Measurements from ENCODE around the gene CTDSPL.

The CTDSPL gene

GRCh38 chr3:37954881-37955280, 93.2 kb downstream of the CTDSPL start:
- Histone ChIP-seq H3K23ac (ENCODE audit: low read depth, low read length, poor library complexity) (peak overlapping the region; percentile 71), H2AK5ac (ENCODE audit: low read depth, low read length) (no peak overlapping the region), H2BK120ac (ENCODE audit: low read depth, low read length) (no peak overlapping the region), H3K27ac (replicated peaks; ENCODE audit: low read length) (no peak overlapping the region), H3K18ac (ENCODE audit: low read length) (no peak overlapping the region), H3K27me3 (ENCODE audit: control insufficient read depth in 3 of 3, insufficient read depth in 3 of 3, low read depth in 1 of 3, low read length in 3 of 3) (no peaks in the 10 kb centered on the region), H3K79me1 (ENCODE audit: low read depth, low read length) (peaks cover 4% of the 10 kb centered on the region), H3K9me3 (replicated peaks in 1 of 2; ENCODE audit: control insufficient read depth in 2 of 2, insufficient read depth in 1 of 2, low read depth in 1 of 2, low read length in 2 of 2) (peaks cover 0 to 7% of the 10 kb centered on the region in 2 donors), H4K91ac (ENCODE audit: low read depth, low read length, poor library complexity) (no peak overlapping the region), H3K4me3 (ENCODE audit: low read length in 2 of 2) (no peak overlapping the region), H3K36me3 (replicated peaks in 1 of 2; ENCODE audit: control insufficient read depth in 2 of 2, insufficient read depth in 2 of 2, low read length in 2 of 2) (peaks cover 4 to 18% of the 10 kb centered on the region in 2 donors), H2AFZ (ENCODE audit: low read length) (no peak overlapping the region), H3K9ac (ENCODE audit: low read depth, low read length, poor library complexity) (no peak overlapping the region), H2BK5ac (ENCODE audit: low read length) (no peak overlapping the region), H2BK15ac (ENCODE audit: low read length) (no peak overlapping the region), H4K8ac (ENCODE audit: low read depth, low read length) (no peak overlapping the region), H3K4me2 (ENCODE audit: insufficient read depth, low read length, poor library complexity, severe bottlenecking) (no peak overlapping the region), H2BK12ac (ENCODE audit: low read length) (no peak overlapping the region), H3K4ac (ENCODE audit: low read length) (no peak overlapping the region), H3K4me1 (ENCODE audit: control insufficient read depth in 2 of 2, insufficient read depth in 1 of 2, low read depth in 1 of 2, low read length in 2 of 2) (peaks cover 4 to 7% of the 10 kb centered on the region in 2 donors), H3K14ac (ENCODE audit: low read length) (no peak overlapping the region)
- WGBS, 2 donors (ENCODE audit: extremely low coverage in 2 of 2, insufficient read length in 2 of 2, insufficient replicate concordance in 1 of 2): no CpG with 5 or more reads among the region's 6 CpGs
- no peak for DNase-seq (ENCODE audit: low spot score)

- peaks cover 4 to 18% of the 10 kb centered on the region in 2 donors for H3K36me3 ChIP-seq (replicated peaks in 1 of 2; ENCODE audit: control insufficient read depth in 2 of 2, insufficient read depth in 2 of 2, low read length in 2 of 2)
- H3K18ac ChIP-seq (ENCODE audit: low read length): no peak overlapping the region
- no peak overlapping the region for H4K91ac ChIP-seq (ENCODE audit: low read depth, low read length, poor library complexity)
- no peaks in the 10 kb centered on the region for H3K27me3 ChIP-seq (ENCODE audit: control insufficient read depth in 3 of 3, insufficient read depth in 3 of 3, low read depth in 1 of 3, low read length in 3 of 3)
- H2AFZ ChIP-seq (ENCODE audit: low read length): no peak overlapping the region
- H2BK120ac ChIP-seq (ENCODE audit: low read depth, low read length): no peak overlapping the region
- no peak overlapping the region for H3K27ac ChIP-seq (replicated peaks; ENCODE audit: low read length)
- no peak for DNase-seq (ENCODE audit: low spot score)
- no peak overlapping the region for H4K8ac ChIP-seq (ENCODE audit: low read depth, low read length)
- H3K23ac ChIP-seq (ENCODE audit: low read depth, low read length, poor library complexity): no peak overlapping the region
- no peak overlapping the region for H2BK5ac ChIP-seq (ENCODE audit: low read length)
- no CpG with 5 or more reads among the region's 3 CpGs for WGBS, 2 donors (ENCODE audit: extremely low coverage in 2 of 2, insufficient read length in 2 of 2, insufficient replicate concordance in 1 of 2)
- H3K4me1 ChIP-seq (ENCODE audit: control insufficient read depth in 2 of 2, insufficient read depth in 1 of 2, low read depth in 1 of 2, low read length in 2 of 2): peaks cover 4 to 7% of the 10 kb centered on the region in 2 donors
- H2BK12ac ChIP-seq (ENCODE audit: low read length): no peak overlapping the region
- H3K9ac ChIP-seq (ENCODE audit: low read depth, low read length, poor library complexity): no peak overlapping the region
- H3K4me2 ChIP-seq (ENCODE audit: insufficient read depth, low read length, poor library complexity, severe bottlenecking): no peak overlapping the region
- H3K79me1 ChIP-seq (ENCODE audit: low read depth, low read length): peaks cover 4% of the 10 kb centered on the region
- no peak overlapping the region for H3K14ac ChIP-seq (ENCODE audit: low read length)
- H3K4me3 ChIP-seq (ENCODE audit: low read length in 2 of 2): no peak overlapping the region
- H3K4ac ChIP-seq (ENCODE audit: low read length): no peak overlapping the region
- peaks cover 0 to 7% of the 10 kb centered on the region in 2 donors for H3K9me3 ChIP-seq (replicated peaks in 1 of 2; ENCODE audit: control insufficient read depth in 2 of 2, insufficient read depth in 1 of 2, low read depth in 1 of 2, low read length in 2 of 2)
- no peak overlapping the region for H2BK15ac ChIP-seq (ENCODE audit: low read length)
- no peak overlapping the region for H2AK5ac ChIP-seq (ENCODE audit: low read depth, low read length)
These were observed 94.4 kb downstream of the CTDSPL start for GRCh38 chr3:37955918-37956707.

GRCh38 chr3:37956723-37957538, 95.3 kb downstream of the CTDSPL start:
- no peak overlapping the region for H3K4ac ChIP-seq (ENCODE audit: low read length)
- no peak overlapping the region for H4K8ac ChIP-seq (ENCODE audit: low read depth, low read length)
- no CpG with 5 or more reads among the region's 2 CpGs for WGBS, 2 donors (ENCODE audit: extremely low coverage in 2 of 2, insufficient read length in 2 of 2, insufficient replicate concordance in 1 of 2)
- no peak overlapping the region for H2BK120ac ChIP-seq (ENCODE audit: low read depth, low read length)
- no peak overlapping the region for H2BK12ac ChIP-seq (ENCODE audit: low read length)
- peaks cover 0 to 7% of the 10 kb centered on the region in 2 donors for H3K9me3 ChIP-seq (replicated peaks in 1 of 2; ENCODE audit: control insufficient read depth in 2 of 2, insufficient read depth in 1 of 2, low read depth in 1 of 2, low read length in 2 of 2)
- peaks cover 4% of the 10 kb centered on the region for H3K79me1 ChIP-seq (ENCODE audit: low read depth, low read length)
- H3K14ac ChIP-seq (ENCODE audit: low read length): no peak overlapping the region
- H2BK5ac ChIP-seq (ENCODE audit: low read length): no peak overlapping the region
- H3K27ac ChIP-seq (replicated peaks; ENCODE audit: low read length): no peak overlapping the region
- H3K4me1 ChIP-seq (ENCODE audit: control insufficient read depth in 2 of 2, insufficient read depth in 1 of 2, low read depth in 1 of 2, low read length in 2 of 2): peaks cover 4 to 9% of the 10 kb centered on the region in 2 donors
- no peak overlapping the region for H2AK5ac ChIP-seq (ENCODE audit: low read depth, low read length)
- H3K23ac ChIP-seq (ENCODE audit: low read depth, low read length, poor library complexity): no peak overlapping the region
- H3K36me3 ChIP-seq (replicated peaks in 1 of 2; ENCODE audit: control insufficient read depth in 2 of 2, insufficient read depth in 2 of 2, low read length in 2 of 2): peaks cover 4 to 18% of the 10 kb centered on the region in 2 donors
- no peak overlapping the region for H2BK15ac ChIP-seq (ENCODE audit: low read length)
- no peak overlapping the region for H3K18ac ChIP-seq (ENCODE audit: low read length)
- no peak overlapping the region for H3K4me3 ChIP-seq (ENCODE audit: low read length in 2 of 2)
- DNase-seq (ENCODE audit: low spot score): no peak
- no peak overlapping the region for H4K91ac ChIP-seq (ENCODE audit: low read depth, low read length, poor library complexity)
- no peaks in the 10 kb centered on the region for H3K27me3 ChIP-seq (ENCODE audit: control insufficient read depth in 3 of 3, insufficient read depth in 3 of 3, low read depth in 1 of 3, low read length in 3 of 3)
- H3K4me2 ChIP-seq (ENCODE audit: insufficient read depth, low read length, poor library complexity, severe bottlenecking): no peak overlapping the region
- no peak overlapping the region for H3K9ac ChIP-seq (ENCODE audit: low read depth, low read length, poor library complexity)
- no peak overlapping the region for H2AFZ ChIP-seq (ENCODE audit: low read length)

GRCh38 chr3:37957539-37957936, 95.9 kb downstream of the CTDSPL start:
- Histone ChIP-seq H2BK12ac (ENCODE audit: low read length) (no peak overlapping the region), H3K27me3 (ENCODE audit: control insufficient read depth in 3 of 3, insufficient read depth in 3 of 3, low read depth in 1 of 3, low read length in 3 of 3) (no peaks in the 10 kb centered on the region), H2BK5ac (ENCODE audit: low read length) (no peak overlapping the region), H4K8ac (ENCODE audit: low read depth, low read length) (no peak overlapping the region), H3K9ac (ENCODE audit: low read depth, low read length, poor library complexity) (no peak overlapping the region), H3K79me1 (ENCODE audit: low read depth, low read length) (peaks cover 4% of the 10 kb centered on the region), H3K9me3 (replicated peaks in 1 of 2; ENCODE audit: control insufficient read depth in 2 of 2, insufficient read depth in 1 of 2, low read depth in 1 of 2, low read length in 2 of 2) (peaks cover 0 to 5% of the 10 kb centered on the region in 2 donors), H3K36me3 (replicated peaks in 1 of 2; ENCODE audit: control insufficient read depth in 2 of 2, insufficient read depth in 2 of 2, low read length in 2 of 2) (peaks cover 4 to 18% of the 10 kb centered on the region in 2 donors), H2BK120ac (ENCODE audit: low read depth, low read length) (no peak overlapping the region), H2AK5ac (ENCODE audit: low read depth, low read length) (no peak overlapping the region), H3K14ac (ENCODE audit: low read length) (no peak overlapping the region), H3K4ac (ENCODE audit: low read length) (no peak overlapping the region), H3K4me1 (ENCODE audit: control insufficient read depth in 2 of 2, insufficient read depth in 1 of 2, low read depth in 1 of 2, low read length in 2 of 2) (peaks cover 4 to 12% of the 10 kb centered on the region in 2 donors), H3K4me2 (ENCODE audit: insufficient read depth, low read length, poor library complexity, severe bottlenecking) (no peak overlapping the region), H3K18ac (ENCODE audit: low read length) (no peak overlapping the region), H4K91ac (ENCODE audit: low read depth, low read length, poor library complexity) (no peak overlapping the region), H2AFZ (ENCODE audit: low read length) (no peak overlapping the region), H2BK15ac (ENCODE audit: low read length) (no peak overlapping the region), H3K27ac (replicated peaks; ENCODE audit: low read length) (no peak overlapping the region), H3K23ac (ENCODE audit: low read depth, low read length, poor library complexity) (no peak overlapping the region), H3K4me3 (ENCODE audit: low read length in 2 of 2) (peak overlapping the region in 1 of 2 donors; percentile 66)
- DNase-seq (ENCODE audit: low spot score): no peak
- no CpG with 5 or more reads among the region's 7 CpGs for WGBS, 2 donors (ENCODE audit: extremely low coverage in 2 of 2, insufficient read length in 2 of 2, insufficient replicate concordance in 1 of 2)

Data from neuronal stem cell (in vitro differentiated cells).